Spleen (tissue), 11 donors: ENCODE data around the gene MAS1. TPM values are rescaled to one million over a fixed set of nuclear protein-coding genes. Genes with fewer than 3 reads are reported as not detected.

Experiments used
- DNase-seq: peaks from one replicate; pipeline ENCODE4 v3.0.0-alpha.2; 2020
- H3K27ac ChIP-seq, 8 donors: fragments of 200-600 bp; sonication (generic) in 7 of 8; 1 replicate in 4 of 8; 2 replicates in 4 of 8; pipeline versions ENCODE4 v1.5.0 to v1.8.0; 2016 to 2021; ENCODE audit warnings: inconsistent platforms in 4 of 8, mild to moderate bottlenecking in 4 of 8, moderate library complexity in 1 of 8
- H3K27me3 ChIP-seq, 7 donors: fragments of 200-600 bp; sonication (generic) in 6 of 7; replicated peaks in 1 of 7; 1 replicate in 4 of 7; 2 replicates in 3 of 7; pipeline versions ENCODE4 v1.5.0 to v1.8.0; 2016 to 2021; ENCODE audit warnings: inconsistent platforms in 3 of 7, mild to moderate bottlenecking in 1 of 7
- H3K36me3 ChIP-seq, 6 donors: fragments of 200-600 bp; sonication (generic) in 5 of 6; 1 replicate in 4 of 6; 2 replicates in 2 of 6; pipeline versions ENCODE4 v1.5.0 to v1.8.0; 2016 to 2021; ENCODE audit warnings: inconsistent platforms in 2 of 6
- H3K4me1 ChIP-seq, 6 donors: fragments of 200-600 bp; sonication (generic) in 5 of 6; 1 replicate in 3 of 6; 2 replicates in 3 of 6; pipeline versions ENCODE4 v1.5.0 to v1.8.0; 2016 to 2021; ENCODE audit warnings: inconsistent platforms in 3 of 6
- H3K4me3 ChIP-seq, 8 donors: fragments of 200-600 bp; sonication (generic) in 7 of 8; 1 replicate in 4 of 8; 2 replicates in 4 of 8; pipeline versions ENCODE4 v1.5.0 to v1.8.0; 2016 to 2021; ENCODE audit warnings: inconsistent platforms in 4 of 8, mild to moderate bottlenecking in 4 of 8, moderate library complexity in 2 of 8
- H3K9me3 ChIP-seq, 8 donors: fragments of 200-600 bp; sonication (generic) in 7 of 8; 1 replicate in 4 of 8; 2 replicates in 4 of 8; pipeline versions ENCODE4 v1.5.0 to v1.8.0; 2016 to 2021; ENCODE audit warnings: inconsistent platforms in 4 of 8
- POLR2A ChIP-seq, 3 donors: fragments of 450-650 bp; IDR thresholded peaks; one replicate each; pipeline ENCODE4 v1.5.1; 2017; ENCODE audit warnings: antibody characterized with exemption in 3 of 3, mild to moderate bottlenecking in 1 of 3
- POLR2AphosphoS5 ChIP-seq, 3 donors: sonication (generic); formaldehyde crosslinking; IDR thresholded peaks; one replicate each; pipeline ENCODE4 v1.5.1; 2017; ENCODE audit warnings: antibody characterized with exemption in 3 of 3
- WGBS, 5 donors: extraction: QIAGEN DNeasy Blood & Tissue Kit in 3 of 5; methylation state at CpG; one replicate each; pipeline versions ENCODE4 v1.1.5 to v1.1.7; 2013 to 2018; 5-methylcytosine and 5-hydroxymethylcytosine counted together
- intact Hi-C: fragments of 100-400 bp; cut with DNase I; formaldehyde crosslinking; loops from one replicate; pipeline ENCODE4 v1.15.0; 2023; ENCODE audit warnings: low total_unique reads
- polyA plus RNA-seq, 3 donors: library from polyadenylated mRNA; stranded (reverse); fragments of 200-250 nt; gene quantifications; one replicate each; pipeline ENCODE4 v1.2.1, GENCODE V29; 2013
- total RNA-seq, 7 donors: library from RNA; depleted of rRNA in 3 of 7; stranded (reverse); fragments of >200 nt in 3 of 7; fragmentation: NEBNext Ultra II Directional in 4 of 7; extraction: Animal tissue kit (Norgen Biotek cat#: 25700) in 4 of 7; gene quantifications; one replicate each; pipeline versions ENCODE4 v1.1.0 to v1.2.1, GENCODE V29; 2016 to 2021
- TF ChIP-seq, protein P1 (sequence below), 11 experiments: fragments of 200-600 bp in 7 of 11; fragments of 450-650 bp in 4 of 11; sonication (generic) in 4 of 11; IDR thresholded peaks in 8 of 11; conservative IDR thresholded peaks in 3 of 11; 1 replicate in 7 of 11; 2 replicates in 4 of 11; pipeline versions ENCODE4 v1.4.0 to v1.8.0; 2016 to 2021; ENCODE audit warnings: antibody characterized with exemption in 11 of 11, inconsistent platforms in 4 of 11, mild to moderate bottlenecking in 1 of 11
- donor health status: healthy with polysubstance abuse.
- donor health status: DM: no; HTN: no; CAD: no; lungs with moderate emphysema.
- donor health status: DM: no; HTN: no; CAD: no.
- donor health status: Bipolar disorder and iron deficiency.
- donor health status: healthy.
- donor health status: DM: no; HTN: no; CAD: no.
- donor health status: DM: yes; HTN: yes; CAD: no.

The MAS1 gene
- total and polyA plus RNA-seq, 10 donors = under 0.01 TPM; not detected in 9

DNA sequence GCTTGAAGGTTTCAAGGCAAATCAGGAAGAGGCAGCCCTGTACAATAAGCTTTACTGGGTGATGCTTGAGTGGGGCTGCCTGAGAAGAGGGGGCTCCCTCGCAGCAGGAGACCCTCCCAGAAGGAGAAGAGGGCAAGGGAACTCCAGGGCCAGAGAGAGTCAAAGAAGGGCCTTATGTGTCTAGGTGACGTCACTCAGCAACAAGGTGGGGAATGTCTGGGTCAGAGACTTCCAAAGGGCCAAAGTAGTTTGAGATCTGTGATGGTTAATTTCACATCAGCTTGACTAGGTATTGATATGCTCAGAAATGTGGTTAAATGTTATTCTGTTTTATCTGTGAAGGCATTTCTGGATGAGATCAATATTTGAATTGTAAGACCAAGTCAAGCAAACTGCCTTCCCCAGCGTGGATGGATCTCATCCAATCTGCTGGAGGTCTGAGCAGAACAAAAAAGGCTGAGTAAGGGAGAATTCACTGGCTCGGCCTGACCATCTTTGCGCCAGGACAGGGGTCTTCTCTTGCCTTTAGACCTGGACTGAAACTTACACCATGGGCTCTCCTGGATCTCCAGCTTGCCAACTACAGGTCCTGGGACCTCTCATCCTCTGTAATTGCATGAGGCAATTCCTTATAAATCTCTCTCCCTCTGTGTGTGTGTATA, 35.9 kb downstream of the MAS1 start:
- no peaks in the 10 kb centered on the region for H3K36me3 ChIP-seq
- H3K27me3 ChIP-seq = no peaks in the 10 kb centered on the region
- DNase-seq = no peak
- TF ChIP-seq POLR2A (IDR thresholded peaks at IDR 0.05) = no peak
- TF ChIP-seq, protein P1, sequence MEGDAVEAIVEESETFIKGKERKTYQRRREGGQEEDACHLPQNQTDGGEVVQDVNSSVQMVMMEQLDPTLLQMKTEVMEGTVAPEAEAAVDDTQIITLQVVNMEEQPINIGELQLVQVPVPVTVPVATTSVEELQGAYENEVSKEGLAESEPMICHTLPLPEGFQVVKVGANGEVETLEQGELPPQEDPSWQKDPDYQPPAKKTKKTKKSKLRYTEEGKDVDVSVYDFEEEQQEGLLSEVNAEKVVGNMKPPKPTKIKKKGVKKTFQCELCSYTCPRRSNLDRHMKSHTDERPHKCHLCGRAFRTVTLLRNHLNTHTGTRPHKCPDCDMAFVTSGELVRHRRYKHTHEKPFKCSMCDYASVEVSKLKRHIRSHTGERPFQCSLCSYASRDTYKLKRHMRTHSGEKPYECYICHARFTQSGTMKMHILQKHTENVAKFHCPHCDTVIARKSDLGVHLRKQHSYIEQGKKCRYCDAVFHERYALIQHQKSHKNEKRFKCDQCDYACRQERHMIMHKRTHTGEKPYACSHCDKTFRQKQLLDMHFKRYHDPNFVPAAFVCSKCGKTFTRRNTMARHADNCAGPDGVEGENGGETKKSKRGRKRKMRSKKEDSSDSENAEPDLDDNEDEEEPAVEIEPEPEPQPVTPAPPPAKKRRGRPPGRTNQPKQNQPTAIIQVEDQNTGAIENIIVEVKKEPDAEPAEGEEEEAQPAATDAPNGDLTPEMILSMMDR (IDR thresholded peaks at IDR 0.05 in 8 of 11, conservative IDR thresholded peaks at IDR 0.05 in 3 of 11) = no peak
- no peak for TF ChIP-seq POLR2AphosphoS5 (IDR thresholded peaks at IDR 0.05)
- WGBS, 5 donors = 78 to 96% (median 89%) methylated on average over 5 of the region's 5 CpGs
- peaks cover 0 to 21% (median 9%) of the 10 kb centered on the region in 6 donors for H3K4me1 ChIP-seq
- H3K4me3 ChIP-seq = no peak overlapping the region
- no peak overlapping the region for H3K27ac ChIP-seq
- intact Hi-C loops = no loop called here
- H3K9me3 ChIP-seq = peaks cover 0 to 9% (median 0%) of the 10 kb centered on the region in 8 donors

DNA sequence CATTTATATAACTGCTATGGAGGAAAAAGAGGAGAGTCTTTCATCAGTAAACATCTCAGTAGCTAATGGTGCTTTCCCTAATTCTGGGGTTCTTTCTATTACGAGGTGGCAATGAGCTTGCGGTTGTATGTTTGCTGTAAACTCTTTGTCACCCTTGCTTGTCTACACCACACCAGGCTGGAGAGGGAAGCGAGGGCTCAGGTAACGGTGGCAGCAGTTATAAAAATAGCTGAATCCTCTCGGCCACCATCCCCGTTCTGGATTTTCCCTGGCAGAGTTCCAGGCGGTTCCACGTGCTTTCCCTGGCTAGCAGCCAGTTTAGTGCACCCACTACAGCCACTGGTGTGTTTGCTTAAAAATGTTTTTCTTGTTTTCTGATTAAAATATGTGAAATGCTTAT, 39.0 kb downstream of the MAS1 start:
- Histone ChIP-seq H3K9me3 (no peaks in the 10 kb centered on the region), H3K4me1 (peaks cover 0 to 21% (median 9%) of the 10 kb centered on the region in 6 donors), H3K36me3 (no peaks in the 10 kb centered on the region), H3K4me3 (no peak overlapping the region), H3K27ac (peak overlapping the region in 1 of 8 donors; percentile 2), H3K27me3 (no peaks in the 10 kb centered on the region)
- intact Hi-C loops = no loop called here
- TF ChIP-seq POLR2A (IDR thresholded peaks at IDR 0.05) (no peak), POLR2AphosphoS5 (IDR thresholded peaks at IDR 0.05) (no peak)
- TF ChIP-seq, protein P1 (IDR thresholded peaks at IDR 0.05 in 8 of 11, conservative IDR thresholded peaks at IDR 0.05 in 3 of 11) = no peak
- 19 to 33% (median 24%) methylated on average over 8 of the region's 8 CpGs for WGBS, 5 donors
- no peak for DNase-seq

DNA sequence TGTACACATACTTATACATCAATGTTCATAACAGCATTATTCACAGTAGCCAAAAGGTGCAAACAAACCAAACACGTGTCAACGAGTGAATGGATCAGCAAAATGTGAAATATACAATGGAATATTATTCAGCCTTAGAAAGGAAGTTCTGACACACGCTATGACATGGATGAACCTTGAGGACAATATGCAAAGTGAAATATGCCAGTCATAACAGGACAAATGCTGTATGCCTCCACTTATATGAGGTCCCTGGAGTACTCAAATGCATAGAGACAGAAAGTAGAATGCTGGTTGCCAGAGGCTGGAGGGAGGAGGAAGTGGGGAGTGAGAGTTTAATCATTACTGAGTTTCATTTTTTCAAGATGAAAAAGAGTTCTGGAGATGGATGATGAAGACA, 40.3 kb downstream of the MAS1 start:
- WGBS, 5 donors = 59 to 85% (median 74%) methylated on average over 3 of the region's 3 CpGs

DNA sequence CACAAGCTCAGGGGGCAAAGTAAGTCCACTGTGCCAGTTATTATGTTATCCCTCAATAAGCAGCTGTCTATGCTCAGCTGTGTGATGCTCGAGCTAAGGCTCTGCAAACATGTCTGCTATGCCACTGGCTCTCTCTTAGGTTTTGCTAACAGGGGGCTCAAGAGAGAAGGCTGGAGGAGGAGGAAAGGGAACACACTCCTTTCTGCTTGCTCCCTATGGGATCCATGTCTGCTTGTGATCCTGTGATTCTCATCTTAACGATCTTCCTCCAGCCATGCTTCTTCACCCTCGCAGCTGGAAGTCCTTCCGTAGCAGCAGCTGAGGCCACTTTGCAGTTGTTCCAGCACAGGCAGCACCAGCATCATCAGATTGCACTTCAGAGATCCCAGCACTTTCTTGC, 41.1 kb downstream of the MAS1 start:
- 69 to 84% (median 76%) methylated on average over 4 of the region's 4 CpGs for WGBS, 5 donors
- Histone ChIP-seq H3K27ac (no peak overlapping the region), H3K36me3 (no peaks in the 10 kb centered on the region), H3K4me3 (no peak overlapping the region), H3K4me1 (peaks cover 0 to 21% (median 9%) of the 10 kb centered on the region in 6 donors), H3K9me3 (peaks cover 0 to 5% (median 0%) of the 10 kb centered on the region in 8 donors), H3K27me3 (no peaks in the 10 kb centered on the region)
- TF ChIP-seq POLR2A (IDR thresholded peaks at IDR 0.05) (no peak), POLR2AphosphoS5 (IDR thresholded peaks at IDR 0.05) (no peak)
- TF ChIP-seq, protein P1 (IDR thresholded peaks at IDR 0.05 in 8 of 11, conservative IDR thresholded peaks at IDR 0.05 in 3 of 11) = no peak
- no peak for DNase-seq
- intact Hi-C loops = no loop called here

More for the DNA sequence above, 40.3 kb downstream of the MAS1 start:
- Histone ChIP-seq H3K27ac (no peak overlapping the region), H3K36me3 (no peaks in the 10 kb centered on the region), H3K9me3 (peaks cover 0 to 5% (median 0%) of the 10 kb centered on the region in 8 donors), H3K27me3 (no peaks in the 10 kb centered on the region), H3K4me3 (no peak overlapping the region), H3K4me1 (peaks cover 0 to 21% (median 9%) of the 10 kb centered on the region in 6 donors)
- intact Hi-C loops = no loop called here
- TF ChIP-seq, protein P1 (IDR thresholded peaks at IDR 0.05 in 8 of 11, conservative IDR thresholded peaks at IDR 0.05 in 3 of 11) = no peak
- TF ChIP-seq POLR2A (IDR thresholded peaks at IDR 0.05) = no peak
- no peak for TF ChIP-seq POLR2AphosphoS5 (IDR thresholded peaks at IDR 0.05)
- no peak for DNase-seq
